ENCODE measurements around the gene DNAJB1.
"Not testable (repeated sequence)": the region's sequence is repeated elsewhere in the genome, so short reads cannot be mapped to it uniquely, and the experiment has no call there.

DNAJB1 gene

GRCh38 chr19:14504575-14504974 lies 13.6 kb downstream of the DNAJB1 start:
- H3K9me3 ChIP-seq (ENCODE audit: insufficient read depth, low read depth, low read length); H3K36me3 ChIP-seq (ENCODE audit: insufficient read depth, low read length); H3K9ac ChIP-seq (ENCODE audit: low read depth, low read length); H3K27me3 ChIP-seq (ENCODE audit: insufficient read depth, low read length); H3K27ac ChIP-seq (ENCODE audit: low read depth, low read length); H3K4me3 ChIP-seq (ENCODE audit: low read length); H3K4me1 ChIP-seq (ENCODE audit: insufficient read depth, low read length): not testable (repeated sequence)
- 89% methylated on average over 8 of the region's 8 CpGs for WGBS

DNA sequence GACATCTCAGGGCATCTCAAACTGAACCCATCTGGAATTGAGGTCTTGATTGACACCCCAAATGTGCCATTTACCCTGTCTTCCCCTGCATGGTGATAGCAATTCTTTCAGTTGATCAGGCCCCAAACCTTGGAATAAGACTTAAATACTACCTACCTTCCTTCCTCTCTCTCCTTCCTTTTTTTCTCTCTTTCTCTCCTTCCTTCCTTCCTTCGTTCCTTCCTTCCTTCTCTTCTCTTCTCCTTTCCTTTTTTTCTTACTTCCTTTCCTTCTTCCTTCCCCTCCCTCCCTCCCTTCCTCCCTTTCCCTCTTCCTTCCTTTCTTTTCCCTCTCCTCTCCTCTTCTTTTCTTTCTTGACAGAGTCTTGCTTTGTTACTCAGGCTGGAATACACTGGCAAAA lies 14.9 kb downstream of the DNAJB1 start:
- peaks cover 6% of the 10 kb centered on the region; the same call in 1 of the 2 replicates for H3K4me1 ChIP-seq (ENCODE audit: insufficient read depth, low read length)
- no peak overlapping the region for H3K9ac ChIP-seq (ENCODE audit: low read depth, low read length)
- H3K9me3 ChIP-seq (ENCODE audit: insufficient read depth, low read depth, low read length), result no peaks in the 10 kb centered on the region
- no peak overlapping the region for H3K27ac ChIP-seq (ENCODE audit: low read depth, low read length)
- H3K4me3 ChIP-seq (ENCODE audit: low read length), result no peak overlapping the region
- no peaks in the 10 kb centered on the region for H3K36me3 ChIP-seq (ENCODE audit: insufficient read depth, low read length)
- WGBS, result 82% methylated on average over 1 of the region's 1 CpG
- H3K27me3 ChIP-seq (ENCODE audit: insufficient read depth, low read length), result no peaks in the 10 kb centered on the region

GRCh38 chr19:14502334-14503092 lies 15.7 kb downstream of the DNAJB1 start:
- Histone ChIP-seq H3K4me3 (ENCODE audit: low read length) (no peak overlapping the region), H3K36me3 (ENCODE audit: insufficient read depth, low read length) (no peaks in the 10 kb centered on the region), H3K27me3 (ENCODE audit: insufficient read depth, low read length) (no peaks in the 10 kb centered on the region), H3K4me1 (ENCODE audit: insufficient read depth, low read length) (peaks cover 6% of the 10 kb centered on the region; the same call in 1 of the 2 replicates), H3K9me3 (ENCODE audit: insufficient read depth, low read depth, low read length) (no peaks in the 10 kb centered on the region), H3K9ac (ENCODE audit: low read depth, low read length) (no peak overlapping the region), H3K27ac (ENCODE audit: low read depth, low read length) (no peak overlapping the region)
- WGBS, result 80% methylated on average over 11 of the region's 11 CpGs

- no peak overlapping the region for H3K4me3 ChIP-seq (ENCODE audit: low read length)
- peaks cover 7% of the 10 kb centered on the region; the same call in 1 of the 2 replicates for H3K36me3 ChIP-seq (ENCODE audit: insufficient read depth, low read length)
- peaks cover 5% of the 10 kb centered on the region; the same call in 1 of the 2 replicates for H3K4me1 ChIP-seq (ENCODE audit: insufficient read depth, low read length)
- WGBS, result 85% methylated on average over 6 of the region's 6 CpGs
- H3K9ac ChIP-seq (ENCODE audit: low read depth, low read length), result no peak overlapping the region
- no peaks in the 10 kb centered on the region for H3K9me3 ChIP-seq (ENCODE audit: insufficient read depth, low read depth, low read length)
- H3K27ac ChIP-seq (ENCODE audit: low read depth, low read length), result no peak overlapping the region
- no peaks in the 10 kb centered on the region for H3K27me3 ChIP-seq (ENCODE audit: insufficient read depth, low read length)
Measured at GRCh38 chr19:14497228-14497921, 20.8 kb downstream of the DNAJB1 start.

DNA sequence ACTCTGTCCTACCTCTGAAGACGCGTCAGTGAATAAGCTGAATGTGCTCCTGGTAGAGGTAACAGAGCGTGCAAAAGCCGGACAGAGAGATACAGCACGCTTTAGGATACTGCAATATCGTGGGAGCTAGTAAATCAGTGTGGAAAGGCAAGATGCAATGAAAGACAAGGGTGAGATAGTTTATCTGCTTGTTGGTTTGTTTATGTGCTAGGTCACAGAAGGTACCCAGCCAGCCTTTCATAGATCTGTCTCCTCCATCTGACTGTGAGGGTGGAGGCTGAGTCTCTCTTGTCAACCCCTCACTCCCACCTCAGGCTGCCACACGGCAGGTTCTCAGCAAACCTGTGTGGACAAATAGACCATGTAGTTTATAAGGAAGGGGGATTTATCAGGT lies 21.4 kb downstream of the DNAJB1 start:
- H3K4me1 ChIP-seq (ENCODE audit: insufficient read depth, low read length), result peaks cover 5% of the 10 kb centered on the region; the same call in 1 of the 2 replicates
- H3K27me3 ChIP-seq (ENCODE audit: insufficient read depth, low read length), result no peaks in the 10 kb centered on the region
- peak overlapping the region; percentile 42 for H3K4me3 ChIP-seq (ENCODE audit: low read length)
- peaks cover 7% of the 10 kb centered on the region; the same call in 1 of the 2 replicates for H3K36me3 ChIP-seq (ENCODE audit: insufficient read depth, low read length)
- 90% methylated on average over 7 of the region's 7 CpGs for WGBS
- no peak overlapping the region for H3K9ac ChIP-seq (ENCODE audit: low read depth, low read length)
- no peak overlapping the region for H3K27ac ChIP-seq (ENCODE audit: low read depth, low read length)
- no peaks in the 10 kb centered on the region for H3K9me3 ChIP-seq (ENCODE audit: insufficient read depth, low read depth, low read length)

DNA sequence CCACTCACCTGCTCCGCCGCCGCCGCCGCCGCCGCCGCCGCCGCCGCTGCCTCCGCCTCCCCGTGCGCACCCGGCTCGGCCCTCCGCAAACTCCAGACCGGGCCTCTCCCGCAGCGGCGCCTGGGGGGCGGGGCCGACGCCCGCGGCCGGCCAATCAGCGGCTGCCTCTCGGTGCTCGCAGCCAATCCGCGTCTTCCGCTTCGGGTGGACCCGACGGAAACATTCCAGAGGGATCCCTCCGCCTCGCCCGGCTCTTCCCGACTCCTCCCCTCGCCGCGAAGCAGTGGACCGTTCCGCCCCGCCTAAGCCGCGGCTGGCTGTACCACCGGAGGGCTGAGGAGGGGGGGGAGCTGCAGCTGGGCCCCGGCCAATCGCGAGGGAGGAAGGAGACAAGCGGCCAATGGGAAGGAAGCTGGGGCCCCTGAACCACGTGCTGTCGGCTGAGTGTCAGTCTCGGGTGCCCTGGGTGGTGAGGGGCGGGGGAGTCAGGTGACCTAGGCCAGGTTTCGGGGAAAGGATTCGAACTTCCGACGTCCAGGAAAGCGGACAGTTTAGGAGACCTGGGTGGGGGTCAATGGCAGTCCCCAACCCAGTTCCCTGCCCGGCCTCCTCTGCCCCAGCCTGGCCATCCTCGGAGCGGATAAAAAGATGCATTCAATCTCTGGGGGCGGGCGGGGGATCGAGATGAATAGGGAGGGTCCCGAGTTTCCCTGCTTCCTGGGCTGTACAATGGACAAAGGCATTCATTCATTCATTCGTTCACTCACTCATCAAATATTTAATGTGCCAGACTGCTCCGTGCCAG lies 22.0 kb downstream of the DNAJB1 start, which contains the start of gene GIPC1:
TSS of gene GIPC1 (minus strand) at position 99 of the 805 bp plus-strand sequence. CDS start 13,151 bp downstream, outside the sequence.
- H3K4me3 ChIP-seq (ENCODE audit: low read length), result peak within 1 kb of the TSS; percentile 74
- peaks cover 11% of the 10 kb centered on the region for H3K36me3 ChIP-seq (ENCODE audit: insufficient read depth, low read length)
- WGBS, result 9% methylated on average over 71 of the region's 71 CpGs
- no peak within 1 kb of the TSS; the same call in 1 of the 2 replicates for H3K27ac ChIP-seq (ENCODE audit: low read depth, low read length)
- H3K4me1 ChIP-seq (ENCODE audit: insufficient read depth, low read length), result peaks cover 5% of the 10 kb centered on the region; the same call in 1 of the 2 replicates
- no peaks in the 10 kb centered on the region for H3K27me3 ChIP-seq (ENCODE audit: insufficient read depth, low read length)
- peak within 1 kb of the TSS; percentile 56 for H3K9ac ChIP-seq (ENCODE audit: low read depth, low read length)
- H3K9me3 ChIP-seq (ENCODE audit: insufficient read depth, low read depth, low read length), result no peaks in the 10 kb centered on the region

GRCh38 chr19:14495672-14496028 lies 22.5 kb downstream of the DNAJB1 start:
- Histone ChIP-seq H3K4me3 (ENCODE audit: low read length) (peak overlapping the region; percentile 74), H3K4me1 (ENCODE audit: insufficient read depth, low read length) (peaks cover 5% of the 10 kb centered on the region; the same call in 1 of the 2 replicates), H3K27ac (ENCODE audit: low read depth, low read length) (no peak overlapping the region; the same call in 1 of the 2 replicates), H3K27me3 (ENCODE audit: insufficient read depth, low read length) (no peaks in the 10 kb centered on the region), H3K9me3 (ENCODE audit: insufficient read depth, low read depth, low read length) (no peaks in the 10 kb centered on the region), H3K36me3 (ENCODE audit: insufficient read depth, low read length) (peaks cover 11% of the 10 kb centered on the region), H3K9ac (ENCODE audit: low read depth, low read length) (peak overlapping the region; percentile 56)
- under 1% methylated on average over 27 of the region's 28 CpGs for WGBS

DNA sequence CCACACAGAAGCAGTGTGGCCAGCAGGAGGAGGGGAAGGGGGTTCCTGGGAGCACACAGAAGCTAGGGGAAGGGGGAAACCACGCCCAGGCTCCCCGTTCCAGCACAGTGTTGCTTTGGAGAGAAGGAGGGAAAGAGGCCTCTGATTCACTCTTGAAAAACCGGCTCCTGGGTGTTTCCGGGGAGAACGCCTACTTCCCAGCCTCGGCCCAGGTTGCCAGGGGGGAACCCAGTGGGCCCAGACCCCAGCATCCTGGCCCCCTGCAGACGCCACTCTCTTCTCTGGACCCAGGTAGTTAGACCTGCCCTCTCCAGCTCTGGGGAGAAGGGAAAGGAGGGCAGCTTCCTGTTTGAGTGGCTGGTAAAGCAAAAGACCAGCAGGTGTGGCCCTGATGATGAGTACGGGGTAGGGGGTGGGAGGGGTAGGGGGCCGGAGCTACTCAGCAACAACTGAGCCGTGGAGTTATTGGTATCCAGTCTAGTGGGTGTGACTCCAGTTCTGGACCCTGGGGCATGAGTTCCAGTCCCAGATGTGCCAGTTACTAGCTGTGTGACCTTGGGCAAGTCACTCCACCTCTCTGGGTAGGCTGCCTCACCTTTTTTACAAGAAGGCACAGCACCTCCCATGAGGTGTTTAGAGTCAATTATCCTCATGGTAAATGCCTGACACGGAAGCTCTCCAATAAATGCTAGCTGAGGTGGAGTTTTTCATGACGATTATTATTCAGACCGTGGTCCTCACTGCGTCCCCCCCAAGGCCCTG lies 23.1 kb downstream of the DNAJB1 start:
- H3K27ac ChIP-seq (ENCODE audit: low read depth, low read length), result no peak overlapping the region
- peak overlapping the region; percentile 74 for H3K4me3 ChIP-seq (ENCODE audit: low read length)
- WGBS, result 48% methylated on average over 14 of the region's 14 CpGs

DNA sequence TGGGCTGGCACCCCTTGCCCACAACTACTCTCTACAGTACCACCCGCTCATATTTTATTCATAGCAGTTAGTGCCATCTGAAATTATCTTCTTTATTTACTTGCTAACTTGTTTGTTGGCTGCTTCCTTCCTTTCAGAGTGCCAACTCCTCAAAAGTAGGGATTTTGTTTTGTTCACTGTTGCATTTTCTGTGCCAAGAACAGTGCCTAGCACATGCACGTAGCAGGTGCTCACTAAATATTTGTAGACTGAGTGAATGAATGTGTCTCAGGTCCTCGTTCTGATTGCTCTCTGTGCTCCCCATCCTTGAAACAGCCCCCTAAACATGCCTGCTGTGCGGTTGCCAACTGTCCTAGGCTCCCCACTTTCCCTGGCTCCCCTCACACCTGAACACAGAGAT lies 23.8 kb downstream of the DNAJB1 start:
- Histone ChIP-seq H3K27me3 (ENCODE audit: insufficient read depth, low read length) (no peaks in the 10 kb centered on the region), H3K9me3 (ENCODE audit: insufficient read depth, low read depth, low read length) (no peaks in the 10 kb centered on the region), H3K4me1 (ENCODE audit: insufficient read depth, low read length) (peaks cover 5% of the 10 kb centered on the region; the same call in 1 of the 2 replicates), H3K36me3 (ENCODE audit: insufficient read depth, low read length) (peaks cover 18% of the 10 kb centered on the region), H3K27ac (ENCODE audit: low read depth, low read length) (no peak overlapping the region), H3K9ac (ENCODE audit: low read depth, low read length) (no peak overlapping the region), H3K4me3 (ENCODE audit: low read length) (peak overlapping the region; percentile 74)
- WGBS, result 90% methylated on average over 4 of the region's 4 CpGs

More for the DNA sequence above, 23.1 kb downstream of the DNAJB1 start:
- Histone ChIP-seq H3K27me3 (ENCODE audit: insufficient read depth, low read length) (no peaks in the 10 kb centered on the region), H3K36me3 (ENCODE audit: insufficient read depth, low read length) (peaks cover 12% of the 10 kb centered on the region), H3K4me1 (ENCODE audit: insufficient read depth, low read length) (peaks cover 5% of the 10 kb centered on the region; the same call in 1 of the 2 replicates), H3K9ac (ENCODE audit: low read depth, low read length) (peak overlapping the region; percentile 56), H3K9me3 (ENCODE audit: insufficient read depth, low read depth, low read length) (no peaks in the 10 kb centered on the region)

DNA sequence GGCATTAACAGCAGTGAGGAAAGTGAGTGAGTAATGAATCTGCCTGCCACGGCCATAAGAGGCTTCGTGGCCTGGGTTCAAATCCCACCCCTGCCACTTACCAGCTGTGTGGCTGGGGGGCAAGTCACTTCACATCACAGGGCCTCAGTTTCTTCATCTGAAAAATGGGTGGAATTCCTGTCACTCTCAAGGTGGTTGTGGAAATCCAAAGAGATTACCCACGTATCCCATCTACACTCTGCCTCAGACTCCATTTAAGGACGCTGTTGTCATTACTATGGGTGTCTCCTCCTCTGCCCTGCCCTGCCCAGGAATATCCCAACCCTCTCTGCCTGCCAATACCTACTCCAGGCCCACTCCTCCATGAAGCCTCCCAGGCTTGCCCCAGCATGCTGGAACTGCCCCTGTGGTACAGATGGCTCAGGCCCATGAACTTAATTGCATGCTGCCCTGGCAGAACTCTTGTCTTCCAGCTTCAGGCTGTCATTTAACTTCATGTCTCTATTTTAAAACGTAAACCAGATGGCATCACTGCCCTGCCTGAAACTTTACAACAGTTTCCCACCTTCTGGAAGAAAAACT lies 25.4 kb downstream of the DNAJB1 start:
- Histone ChIP-seq H3K27ac (ENCODE audit: low read depth, low read length) (no peak overlapping the region), H3K4me1 (ENCODE audit: insufficient read depth, low read length) (peaks cover 5% of the 10 kb centered on the region; the same call in 1 of the 2 replicates), H3K9me3 (ENCODE audit: insufficient read depth, low read depth, low read length) (no peaks in the 10 kb centered on the region), H3K27me3 (ENCODE audit: insufficient read depth, low read length) (no peaks in the 10 kb centered on the region), H3K36me3 (ENCODE audit: insufficient read depth, low read length) (peaks cover 31% of the 10 kb centered on the region), H3K4me3 (ENCODE audit: low read length) (no peak overlapping the region), H3K9ac (ENCODE audit: low read depth, low read length) (no peak overlapping the region)
- WGBS, result 91% methylated on average over 5 of the region's 5 CpGs

All from HUES64 (cell line).